Measurements from ENCODE around the gene SLC17A7.

DNA sequence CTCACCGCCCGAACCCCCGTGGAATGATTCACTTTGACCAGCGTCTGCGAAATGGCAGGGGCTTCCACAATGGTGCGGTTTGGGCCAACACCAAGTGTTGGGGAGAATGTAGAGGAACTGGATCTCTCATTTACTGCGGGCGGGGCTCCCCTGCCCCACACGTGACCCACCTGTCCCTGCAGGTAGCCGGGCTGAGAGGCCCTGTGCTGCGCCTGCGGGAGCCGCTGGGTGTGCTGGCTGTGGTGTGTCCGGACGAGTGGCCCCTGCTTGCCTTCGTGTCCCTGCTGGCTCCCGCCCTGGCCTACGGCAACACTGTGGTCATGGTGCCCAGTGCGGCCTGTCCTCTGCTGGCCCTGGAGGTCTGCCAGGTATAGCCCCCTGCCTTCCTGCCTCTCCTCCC, 26.9 kb upstream of the SLC17A7 start:
- TF ChIP-seq, protein P1, sequence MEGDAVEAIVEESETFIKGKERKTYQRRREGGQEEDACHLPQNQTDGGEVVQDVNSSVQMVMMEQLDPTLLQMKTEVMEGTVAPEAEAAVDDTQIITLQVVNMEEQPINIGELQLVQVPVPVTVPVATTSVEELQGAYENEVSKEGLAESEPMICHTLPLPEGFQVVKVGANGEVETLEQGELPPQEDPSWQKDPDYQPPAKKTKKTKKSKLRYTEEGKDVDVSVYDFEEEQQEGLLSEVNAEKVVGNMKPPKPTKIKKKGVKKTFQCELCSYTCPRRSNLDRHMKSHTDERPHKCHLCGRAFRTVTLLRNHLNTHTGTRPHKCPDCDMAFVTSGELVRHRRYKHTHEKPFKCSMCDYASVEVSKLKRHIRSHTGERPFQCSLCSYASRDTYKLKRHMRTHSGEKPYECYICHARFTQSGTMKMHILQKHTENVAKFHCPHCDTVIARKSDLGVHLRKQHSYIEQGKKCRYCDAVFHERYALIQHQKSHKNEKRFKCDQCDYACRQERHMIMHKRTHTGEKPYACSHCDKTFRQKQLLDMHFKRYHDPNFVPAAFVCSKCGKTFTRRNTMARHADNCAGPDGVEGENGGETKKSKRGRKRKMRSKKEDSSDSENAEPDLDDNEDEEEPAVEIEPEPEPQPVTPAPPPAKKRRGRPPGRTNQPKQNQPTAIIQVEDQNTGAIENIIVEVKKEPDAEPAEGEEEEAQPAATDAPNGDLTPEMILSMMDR (IDR thresholded peaks at IDR 0.05): no peak
- TF ChIP-seq POLR2AphosphoS5 (IDR thresholded peaks at IDR 0.05) (no peak), POLR2A (IDR thresholded peaks at IDR 0.05) (no peak), EP300 (IDR thresholded peaks at IDR 0.05) (no peak)

All from suprapubic skin (tissue), 4 donors.